ES-I3 (cell line): ENCODE measurements around the gene BLOC1S3.

ENCODE experiments used
- H3K36me3 ChIP-seq: 2 replicates; pipeline ENCODE4 v1.6.1; 2013; ENCODE audit warnings: mild to moderate bottlenecking, low read length, control low read depth, moderate library complexity; ENCODE audit not compliant: insufficient read depth
- H3K4me1 ChIP-seq: 2 replicates; pipeline ENCODE4 v1.6.1; 2013; ENCODE audit warnings: mild to moderate bottlenecking, control low read depth, low read length; ENCODE audit not compliant: insufficient read depth
- H3K9ac ChIP-seq: 2 replicates; pipeline ENCODE4 v1.6.1; 2013; ENCODE audit warnings: low read depth, mild to moderate bottlenecking, low read length, moderate library complexity
- H3K9me3 ChIP-seq: 2 replicates; pipeline ENCODE4 v1.6.1; 2013; ENCODE audit warnings: mild to moderate bottlenecking, low read length, moderate library complexity; ENCODE audit not compliant: control insufficient read depth, insufficient read depth

The BLOC1S3 gene

DNA sequence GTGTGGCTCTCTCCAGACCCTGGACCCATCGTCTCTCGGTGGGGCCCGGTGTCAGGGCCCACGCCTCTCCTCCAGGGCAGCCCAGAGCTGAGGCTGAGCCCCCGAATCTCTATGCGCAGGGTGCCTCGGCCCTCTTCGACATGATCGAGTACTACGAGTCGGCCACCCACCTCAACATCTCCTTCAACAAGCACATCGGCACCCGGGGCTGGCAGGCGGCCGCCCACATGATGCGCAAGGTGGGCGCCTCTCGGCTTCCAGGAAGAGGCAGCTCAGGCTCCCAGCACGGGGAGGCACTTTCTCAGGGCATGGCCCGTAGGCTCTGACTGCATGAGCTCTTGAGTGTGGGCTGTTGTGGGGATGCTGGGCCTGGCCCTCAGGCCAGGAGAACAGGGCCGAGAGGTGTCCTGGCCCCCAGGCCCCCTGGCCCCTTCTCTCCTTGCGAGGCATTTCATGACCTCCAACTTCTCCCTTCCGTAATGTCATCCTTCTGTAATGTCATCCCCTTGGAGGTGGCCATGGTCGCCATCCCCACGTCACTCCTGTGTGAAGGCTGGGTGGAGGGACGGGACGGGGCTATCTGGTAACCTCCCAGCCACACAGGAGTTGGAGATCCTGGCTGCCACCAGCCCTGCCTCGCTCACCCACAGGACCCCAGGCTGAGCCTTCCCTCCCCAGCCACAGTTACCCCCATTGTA lies 37.2 kb upstream of the BLOC1S3 start:
- H3K4me1 ChIP-seq: peaks cover 7% of the 10 kb centered on the region; the same call in 1 of the 2 replicates
- no peak overlapping the region for H3K9ac ChIP-seq
- no peaks in the 10 kb centered on the region for H3K9me3 ChIP-seq
- peaks cover 3% of the 10 kb centered on the region; the same call in 1 of the 2 replicates for H3K36me3 ChIP-seq

- H3K4me1 ChIP-seq: 0 out of 2 replicates have a peak, but pooled peaks cover 3% of the 10 kb centered on the region
- no peaks in the 10 kb centered on the region for H3K9me3 ChIP-seq
- H3K9ac ChIP-seq: no peak overlapping the region
- H3K36me3 ChIP-seq: peaks cover 3% of the 10 kb centered on the region; the same call in 1 of the 2 replicates
Observed at GRCh38 chr19:45142016-45142725, 36.4 kb upstream of the BLOC1S3 start.

DNA sequence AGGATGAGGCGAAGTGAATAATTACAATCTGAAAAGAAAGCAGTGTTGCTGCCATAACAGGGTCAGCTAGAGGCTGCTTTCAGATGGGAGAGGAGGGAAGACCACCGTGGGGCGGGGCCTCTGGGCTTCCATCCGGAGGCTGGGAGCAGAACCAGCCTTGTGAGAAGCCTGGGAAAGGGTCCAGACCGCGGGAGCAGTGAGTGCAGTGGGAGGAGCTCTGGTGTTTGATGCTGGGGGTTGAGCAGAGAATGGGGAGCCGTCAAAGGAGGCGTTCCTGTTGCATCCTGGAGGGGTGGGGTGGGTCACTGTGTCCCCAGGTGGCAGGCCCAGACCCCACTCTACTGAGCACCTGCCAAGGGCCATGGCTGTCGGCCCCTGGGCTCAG lies 35.9 kb upstream of the BLOC1S3 start:
- H3K36me3 ChIP-seq: peaks cover 3% of the 10 kb centered on the region; the same call in 1 of the 2 replicates
- 0 out of 2 replicates have a peak, but pooled peaks cover 3% of the 10 kb centered on the region for H3K4me1 ChIP-seq
- no peak overlapping the region for H3K9ac ChIP-seq
- H3K9me3 ChIP-seq: no peaks in the 10 kb centered on the region

DNA sequence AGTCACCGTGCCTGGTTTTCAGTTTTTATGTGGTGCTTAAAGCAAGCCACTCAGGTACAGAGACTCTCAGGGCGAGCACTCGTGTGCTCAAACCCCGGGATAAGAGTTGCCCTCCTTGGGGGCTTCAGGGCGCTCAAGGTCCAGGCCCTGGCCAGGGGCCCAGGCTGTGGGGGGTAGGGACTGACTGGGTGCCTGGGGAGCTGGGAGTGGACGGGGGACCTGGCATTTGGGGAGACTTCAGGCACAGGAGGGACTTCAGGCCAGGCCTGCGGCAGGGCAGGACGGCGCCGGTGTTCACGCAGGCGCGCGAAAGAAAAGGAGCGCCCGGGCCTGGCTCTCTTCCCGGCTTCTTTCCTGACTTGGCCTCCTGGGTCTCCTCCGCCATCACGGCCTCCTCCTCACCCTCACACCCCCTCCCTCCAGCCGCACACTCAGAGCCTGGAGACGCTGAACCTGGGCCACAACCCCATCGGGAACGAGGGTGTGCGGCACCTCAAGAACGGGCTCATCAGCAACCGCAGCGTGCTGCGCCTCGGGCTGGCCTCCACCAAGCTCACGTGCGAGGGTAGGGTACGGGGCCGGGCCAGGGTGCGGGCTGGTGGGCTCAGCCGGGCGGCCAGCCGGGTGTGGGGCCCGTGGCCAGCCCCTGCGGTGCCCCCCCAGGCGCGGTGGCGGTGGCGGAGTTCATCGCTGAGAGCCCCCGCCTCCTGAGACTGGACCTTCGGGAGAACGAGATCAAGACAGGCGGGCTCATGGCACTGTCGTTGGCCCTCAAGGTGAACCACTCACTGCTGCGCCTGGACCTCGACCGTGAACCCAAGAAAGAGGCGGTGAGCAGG lies 33.9 kb upstream of the BLOC1S3 start:
- Histone ChIP-seq H3K4me1 (no peaks in the 10 kb centered on the region), H3K36me3 (peaks cover 3% of the 10 kb centered on the region; the same call in 1 of the 2 replicates), H3K9me3 (no peaks in the 10 kb centered on the region), H3K9ac (no peak overlapping the region)

DNA sequence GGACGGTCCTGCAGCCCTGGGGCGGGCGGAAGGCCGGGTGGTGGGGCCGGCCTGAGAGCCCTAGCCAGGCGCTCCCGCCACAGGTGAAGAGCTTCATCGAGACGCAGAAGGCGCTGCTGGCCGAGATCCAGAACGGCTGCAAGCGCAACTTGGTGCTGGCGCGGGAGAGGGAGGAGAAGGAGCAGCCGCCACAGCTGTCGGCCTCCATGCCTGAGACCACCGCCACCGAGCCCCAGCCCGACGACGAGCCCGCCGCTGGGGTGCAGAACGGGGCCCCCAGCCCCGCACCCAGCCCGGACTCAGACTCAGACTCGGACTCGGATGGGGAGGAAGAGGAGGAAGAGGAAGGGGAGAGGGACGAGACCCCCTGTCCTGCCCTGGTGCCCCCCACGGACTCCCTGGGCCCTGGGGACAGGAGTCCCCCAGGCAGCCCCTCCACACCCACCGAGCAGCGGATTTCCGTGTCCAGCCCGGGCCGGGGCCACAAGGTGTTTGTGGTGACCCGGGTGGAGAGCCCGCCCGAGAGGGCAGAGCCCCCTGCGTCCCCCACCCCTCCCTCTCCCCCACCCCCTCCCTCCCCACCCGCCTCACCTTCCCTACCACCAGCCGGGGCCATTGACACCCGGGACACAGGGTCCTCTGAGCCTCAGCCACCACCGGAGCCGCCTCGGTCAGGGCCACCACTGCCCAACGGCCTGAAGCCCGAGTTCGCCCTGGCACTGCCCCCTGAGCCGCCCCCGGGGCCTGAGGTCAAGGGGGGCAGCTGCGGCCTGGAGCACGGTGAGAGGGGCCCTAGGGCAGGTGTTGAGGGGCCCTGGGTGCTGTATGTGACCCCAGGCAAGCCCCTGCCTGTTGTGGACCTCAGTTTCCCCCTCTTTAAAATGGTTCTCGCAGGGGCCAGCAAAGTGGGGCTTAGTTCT lies 33.1 kb upstream of the BLOC1S3 start:
- Histone ChIP-seq H3K4me1 (no peaks in the 10 kb centered on the region), H3K9me3 (no peaks in the 10 kb centered on the region), H3K36me3 (peaks cover 3% of the 10 kb centered on the region; the same call in 1 of the 2 replicates), H3K9ac (no peak overlapping the region)

DNA sequence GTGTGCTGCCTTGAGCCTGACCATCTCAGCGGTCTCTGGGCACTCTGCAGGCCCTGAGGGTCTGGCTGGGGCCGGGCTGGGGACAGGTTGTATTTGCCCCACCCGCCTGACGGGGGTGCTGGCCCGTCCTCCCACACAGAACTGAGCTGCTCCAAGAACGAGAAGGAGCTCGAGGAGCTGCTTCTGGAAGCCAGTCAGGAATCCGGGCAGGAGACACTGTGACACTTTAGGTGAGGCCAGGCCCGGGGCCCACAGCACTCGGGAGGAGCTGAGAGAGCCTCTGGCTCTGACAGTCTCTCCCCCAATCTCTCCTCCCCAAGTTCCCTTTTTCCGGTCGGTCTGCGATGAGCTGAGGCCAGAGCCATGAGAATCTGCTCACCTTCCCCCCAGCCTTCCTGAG lies 32.3 kb upstream of the BLOC1S3 start:
- H3K4me1 ChIP-seq: no peaks in the 10 kb centered on the region
- H3K9ac ChIP-seq: no peak overlapping the region
- H3K36me3 ChIP-seq: peaks cover 3% of the 10 kb centered on the region; the same call in 1 of the 2 replicates
- no peaks in the 10 kb centered on the region for H3K9me3 ChIP-seq

GRCh38 chr19:45146741-45147205 lies 31.8 kb upstream of the BLOC1S3 start:
- no peaks in the 10 kb centered on the region for H3K9me3 ChIP-seq
- no peaks in the 10 kb centered on the region for H3K4me1 ChIP-seq
- no peak overlapping the region for H3K9ac ChIP-seq
- peaks cover 3% of the 10 kb centered on the region; the same call in 1 of the 2 replicates for H3K36me3 ChIP-seq

DNA sequence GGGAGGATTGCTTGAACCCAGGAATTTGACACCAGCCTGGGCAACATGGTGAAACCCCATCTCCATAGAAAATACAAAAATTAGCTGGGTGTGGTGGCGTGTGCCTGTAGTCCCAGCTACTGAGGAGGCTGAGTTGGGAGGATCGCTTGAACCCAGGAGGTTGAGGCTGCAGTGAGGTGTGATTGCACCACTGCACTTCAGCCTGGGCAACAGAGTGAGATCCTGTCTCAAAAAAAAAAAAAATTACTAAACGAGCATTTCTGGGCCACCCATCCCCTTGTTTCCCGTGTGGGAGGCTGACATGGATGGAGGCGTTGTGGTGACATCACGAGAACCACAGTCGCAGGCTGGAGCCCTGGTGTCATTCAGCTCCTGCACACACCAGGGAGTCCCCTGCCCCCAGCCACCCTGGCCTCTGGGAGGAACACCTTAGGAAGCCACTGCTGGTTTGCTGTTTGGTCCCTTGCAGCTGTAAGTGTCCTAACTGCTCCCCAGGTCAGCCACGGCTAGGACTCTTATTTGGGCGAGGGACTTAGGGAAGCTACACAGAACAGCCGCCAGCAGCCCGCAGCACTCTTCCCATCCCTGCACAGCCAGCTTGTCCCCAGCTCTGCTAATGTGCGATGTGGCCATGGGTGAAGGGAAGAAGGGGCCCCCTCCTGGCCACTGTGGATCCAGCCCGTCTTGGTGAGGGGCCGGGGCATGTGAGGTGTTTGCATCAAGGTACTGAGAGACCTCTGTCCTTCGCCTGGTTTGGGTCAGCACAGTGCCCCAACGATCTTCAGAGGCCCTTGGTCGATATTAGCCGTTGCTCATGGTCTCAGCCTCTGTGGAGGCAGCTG lies 30.5 kb upstream of the BLOC1S3 start:
- no peaks in the 10 kb centered on the region for H3K4me1 ChIP-seq
- peaks cover 3% of the 10 kb centered on the region; the same call in 1 of the 2 replicates for H3K36me3 ChIP-seq
- H3K9ac ChIP-seq: no peak overlapping the region
- no peaks in the 10 kb centered on the region for H3K9me3 ChIP-seq

GRCh38 chr19:45149129-45149528 lies 29.5 kb upstream of the BLOC1S3 start:
- no peak overlapping the region for H3K9ac ChIP-seq
- no peaks in the 10 kb centered on the region for H3K9me3 ChIP-seq
- peaks cover 2% of the 10 kb centered on the region; the same call in 1 of the 2 replicates for H3K4me1 ChIP-seq
- peaks cover 3% of the 10 kb centered on the region; the same call in 1 of the 2 replicates for H3K36me3 ChIP-seq

DNA sequence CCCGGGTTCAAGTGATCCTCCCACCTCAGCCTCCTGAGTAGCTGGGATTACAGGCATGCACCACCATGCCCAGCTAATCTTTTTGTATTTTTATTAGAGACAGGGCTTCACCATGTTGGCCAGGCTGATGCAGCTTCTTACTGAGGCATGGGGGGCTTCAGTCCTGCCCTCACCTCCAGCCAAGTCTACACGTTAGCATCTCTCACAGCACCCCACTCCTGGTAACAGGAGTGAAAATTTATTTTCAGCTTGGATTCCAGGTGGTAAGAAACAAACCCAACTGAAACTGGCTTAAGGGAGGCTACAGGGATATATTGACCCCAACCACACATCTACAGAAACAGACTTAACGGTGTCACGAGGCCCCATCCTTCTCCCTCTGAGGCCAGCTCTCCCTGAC lies 28.4 kb upstream of the BLOC1S3 start:
- Histone ChIP-seq H3K9me3 (no peaks in the 10 kb centered on the region), H3K9ac (no peak overlapping the region), H3K36me3 (no peaks in the 10 kb centered on the region), H3K4me1 (peaks cover 5% of the 10 kb centered on the region)

DNA sequence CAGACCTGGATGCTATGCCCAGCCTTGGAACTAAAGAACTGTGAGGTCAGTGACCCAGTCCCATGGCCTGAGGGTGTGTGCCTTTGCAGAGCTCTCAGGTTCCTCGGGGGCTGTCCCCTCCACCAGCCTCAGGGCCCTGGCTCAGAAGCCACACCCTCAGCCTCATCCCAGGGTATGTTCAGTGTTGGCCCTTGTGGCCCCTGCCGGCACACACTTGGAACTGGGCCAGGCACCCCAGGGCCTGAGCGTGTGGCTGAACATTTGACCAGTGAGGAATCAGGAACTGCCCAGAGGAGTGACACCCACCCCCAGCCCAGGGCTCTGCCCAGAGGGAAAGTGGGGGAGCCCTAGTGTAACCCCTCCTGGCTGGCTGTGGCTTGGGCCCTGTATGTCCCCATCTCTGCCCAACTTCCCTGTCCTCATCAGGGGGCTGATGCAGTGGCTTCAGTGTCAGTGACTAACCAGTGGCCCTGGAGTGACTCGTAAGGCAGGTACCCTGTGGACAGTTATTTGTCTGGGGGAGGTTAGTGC lies 27.8 kb upstream of the BLOC1S3 start:
- H3K4me1 ChIP-seq: peaks cover 5% of the 10 kb centered on the region
- no peak overlapping the region for H3K9ac ChIP-seq
- H3K36me3 ChIP-seq: no peaks in the 10 kb centered on the region
- no peaks in the 10 kb centered on the region for H3K9me3 ChIP-seq

- H3K9ac ChIP-seq: no peak overlapping the region
Observed at GRCh38 chr19:45151320-45151719, 27.3 kb upstream of the BLOC1S3 start.

More at GRCh38 chr19:45151320-45151719, 27.3 kb upstream of the BLOC1S3 start:
- H3K9me3 ChIP-seq: no peaks in the 10 kb centered on the region
- peaks cover 9% of the 10 kb centered on the region for H3K4me1 ChIP-seq
- no peaks in the 10 kb centered on the region for H3K36me3 ChIP-seq
